ENCODE measurements around the gene ADGB. TPM values are rescaled to one million over a fixed set of nuclear protein-coding genes. Genes with fewer than 3 reads are reported as not detected.

Gene ADGB
- total and polyA plus RNA-seq, 2 of the 13 experiments (the other 11 are each of a cell fraction or from before 2014, with no cell fraction given), result not detected

DNA sequence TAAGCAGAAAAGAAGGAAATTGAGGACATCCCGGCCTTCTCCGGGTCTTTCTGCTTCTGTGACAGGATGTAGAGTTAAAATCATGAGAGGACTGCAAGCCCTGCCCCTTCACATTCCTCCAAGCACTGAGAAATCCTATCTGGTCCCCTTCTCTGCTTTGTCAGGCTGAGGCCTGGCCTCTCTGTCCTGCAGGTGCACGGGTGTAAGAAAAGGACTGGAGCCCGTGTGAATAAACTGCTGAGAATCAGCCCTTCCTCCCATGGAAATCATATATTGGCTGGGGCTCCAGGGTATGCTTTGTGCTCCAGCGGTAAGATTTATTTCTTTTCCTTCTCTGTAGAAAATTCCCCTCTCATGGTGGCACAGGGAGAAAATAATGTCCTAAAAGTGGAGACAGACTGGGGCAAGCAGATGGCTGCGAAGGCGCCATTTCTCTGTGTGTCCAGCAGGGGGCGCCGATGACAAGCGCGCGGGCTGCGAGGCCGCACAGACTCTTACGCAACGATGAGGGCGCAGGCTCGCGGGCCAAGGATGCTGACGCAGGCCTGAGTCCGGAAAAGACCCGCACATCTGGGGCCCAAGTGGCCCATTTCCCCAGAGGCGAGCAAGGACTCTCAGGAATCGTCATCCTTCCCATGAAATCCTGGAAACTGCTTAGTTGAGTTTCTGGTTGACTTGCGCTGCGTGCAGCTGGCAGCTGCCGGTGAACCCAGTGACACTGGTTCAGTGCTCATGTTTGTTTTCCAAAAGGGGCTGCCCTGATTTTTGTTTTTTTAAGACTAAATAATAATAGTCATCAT is 258.6 kb downstream of the ADGB start (continued):
- TF ChIP-seq GABPB1 (CRISPR knock-in tag; IDR thresholded peaks at IDR 0.05), result peak; percentile 74
- no peak for TF ChIP-seq ZNF543 (CRISPR knock-in tag; IDR thresholded peaks at IDR 0.05)
- TF ChIP-seq EP300 (IDR thresholded peaks at IDR 0.05; ENCODE audit: low read depth in 2 of 2, low read length in 2 of 2), result peak in 1 of 2 experiments; percentile 39; a peak in 1 of 4 replicates
- TF ChIP-seq EP300 (CRISPR knock-in tag; IDR thresholded peaks at IDR 0.05; ENCODE audit: borderline replicate concordance), result no peak
- TF ChIP-seq HDAC2 (CRISPR knock-in tag; IDR thresholded peaks at IDR 0.05), result peak; percentile 60
- TF ChIP-seq, protein P1, sequence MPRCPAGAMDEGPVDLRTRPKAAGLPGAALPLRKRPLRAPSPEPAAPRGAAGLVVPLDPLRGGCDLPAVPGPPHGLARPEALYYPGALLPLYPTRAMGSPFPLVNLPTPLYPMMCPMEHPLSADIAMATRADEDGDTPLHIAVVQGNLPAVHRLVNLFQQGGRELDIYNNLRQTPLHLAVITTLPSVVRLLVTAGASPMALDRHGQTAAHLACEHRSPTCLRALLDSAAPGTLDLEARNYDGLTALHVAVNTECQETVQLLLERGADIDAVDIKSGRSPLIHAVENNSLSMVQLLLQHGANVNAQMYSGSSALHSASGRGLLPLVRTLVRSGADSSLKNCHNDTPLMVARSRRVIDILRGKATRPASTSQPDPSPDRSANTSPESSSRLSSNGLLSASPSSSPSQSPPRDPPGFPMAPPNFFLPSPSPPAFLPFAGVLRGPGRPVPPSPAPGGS (CRISPR knock-in tag; IDR thresholded peaks at IDR 0.05), result no peak
- TF ChIP-seq, protein P2, sequence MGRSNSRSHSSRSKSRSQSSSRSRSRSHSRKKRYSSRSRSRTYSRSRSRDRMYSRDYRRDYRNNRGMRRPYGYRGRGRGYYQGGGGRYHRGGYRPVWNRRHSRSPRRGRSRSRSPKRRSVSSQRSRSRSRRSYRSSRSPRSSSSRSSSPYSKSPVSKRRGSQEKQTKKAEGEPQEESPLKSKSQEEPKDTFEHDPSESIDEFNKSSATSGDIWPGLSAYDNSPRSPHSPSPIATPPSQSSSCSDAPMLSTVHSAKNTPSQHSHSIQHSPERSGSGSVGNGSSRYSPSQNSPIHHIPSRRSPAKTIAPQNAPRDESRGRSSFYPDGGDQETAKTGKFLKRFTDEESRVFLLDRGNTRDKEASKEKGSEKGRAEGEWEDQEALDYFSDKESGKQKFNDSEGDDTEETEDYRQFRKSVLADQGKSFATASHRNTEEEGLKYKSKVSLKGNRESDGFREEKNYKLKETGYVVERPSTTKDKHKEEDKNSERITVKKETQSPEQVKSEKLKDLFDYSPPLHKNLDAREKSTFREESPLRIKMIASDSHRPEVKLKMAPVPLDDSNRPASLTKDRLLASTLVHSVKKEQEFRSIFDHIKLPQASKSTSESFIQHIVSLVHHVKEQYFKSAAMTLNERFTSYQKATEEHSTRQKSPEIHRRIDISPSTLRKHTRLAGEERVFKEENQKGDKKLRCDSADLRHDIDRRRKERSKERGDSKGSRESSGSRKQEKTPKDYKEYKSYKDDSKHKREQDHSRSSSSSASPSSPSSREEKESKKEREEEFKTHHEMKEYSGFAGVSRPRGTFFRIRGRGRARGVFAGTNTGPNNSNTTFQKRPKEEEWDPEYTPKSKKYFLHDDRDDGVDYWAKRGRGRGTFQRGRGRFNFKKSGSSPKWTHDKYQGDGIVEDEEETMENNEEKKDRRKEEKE (IDR thresholded peaks at IDR 0.05), result no peak
- TF ChIP-seq, protein P3, sequence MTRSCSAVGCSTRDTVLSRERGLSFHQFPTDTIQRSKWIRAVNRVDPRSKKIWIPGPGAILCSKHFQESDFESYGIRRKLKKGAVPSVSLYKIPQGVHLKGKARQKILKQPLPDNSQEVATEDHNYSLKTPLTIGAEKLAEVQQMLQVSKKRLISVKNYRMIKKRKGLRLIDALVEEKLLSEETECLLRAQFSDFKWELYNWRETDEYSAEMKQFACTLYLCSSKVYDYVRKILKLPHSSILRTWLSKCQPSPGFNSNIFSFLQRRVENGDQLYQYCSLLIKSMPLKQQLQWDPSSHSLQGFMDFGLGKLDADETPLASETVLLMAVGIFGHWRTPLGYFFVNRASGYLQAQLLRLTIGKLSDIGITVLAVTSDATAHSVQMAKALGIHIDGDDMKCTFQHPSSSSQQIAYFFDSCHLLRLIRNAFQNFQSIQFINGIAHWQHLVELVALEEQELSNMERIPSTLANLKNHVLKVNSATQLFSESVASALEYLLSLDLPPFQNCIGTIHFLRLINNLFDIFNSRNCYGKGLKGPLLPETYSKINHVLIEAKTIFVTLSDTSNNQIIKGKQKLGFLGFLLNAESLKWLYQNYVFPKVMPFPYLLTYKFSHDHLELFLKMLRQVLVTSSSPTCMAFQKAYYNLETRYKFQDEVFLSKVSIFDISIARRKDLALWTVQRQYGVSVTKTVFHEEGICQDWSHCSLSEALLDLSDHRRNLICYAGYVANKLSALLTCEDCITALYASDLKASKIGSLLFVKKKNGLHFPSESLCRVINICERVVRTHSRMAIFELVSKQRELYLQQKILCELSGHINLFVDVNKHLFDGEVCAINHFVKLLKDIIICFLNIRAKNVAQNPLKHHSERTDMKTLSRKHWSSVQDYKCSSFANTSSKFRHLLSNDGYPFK (CRISPR knock-in tag; IDR thresholded peaks at IDR 0.05; ENCODE audit: borderline replicate concordance), result peak; percentile 69; the same call in 1 of the 2 replicates
- TF ChIP-seq EZH2 (conservative IDR thresholded peaks at IDR 0.05; ENCODE audit: low read depth, low read length), result no peak
- TF ChIP-seq ZNF263 (CRISPR knock-in tag; IDR thresholded peaks at IDR 0.05), result no peak
- TF ChIP-seq SMARCC2 (IDR thresholded peaks at IDR 0.05), result no peak
- no peak for TF ChIP-seq NFE2L2 (IDR thresholded peaks at IDR 0.05; ENCODE audit: low read length)
- TF ChIP-seq STAT5B (CRISPR knock-in tag; IDR thresholded peaks at IDR 0.05), result peak; percentile 47; the same call in 1 of the 2 replicates
- TF ChIP-seq, protein P4, sequence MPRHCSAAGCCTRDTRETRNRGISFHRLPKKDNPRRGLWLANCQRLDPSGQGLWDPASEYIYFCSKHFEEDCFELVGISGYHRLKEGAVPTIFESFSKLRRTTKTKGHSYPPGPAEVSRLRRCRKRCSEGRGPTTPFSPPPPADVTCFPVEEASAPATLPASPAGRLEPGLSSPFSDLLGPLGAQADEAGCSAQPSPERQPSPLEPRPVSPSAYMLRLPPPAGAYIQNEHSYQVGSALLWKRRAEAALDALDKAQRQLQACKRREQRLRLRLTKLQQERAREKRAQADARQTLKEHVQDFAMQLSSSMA (CRISPR knock-in tag; IDR thresholded peaks at IDR 0.05), result no peak
- no peak for TF ChIP-seq FLYWCH1 (CRISPR knock-in tag; IDR thresholded peaks at IDR 0.05)
- TF ChIP-seq ZSCAN25 (CRISPR knock-in tag; IDR thresholded peaks at IDR 0.05), result no peak
- TF ChIP-seq ZNF557 (CRISPR knock-in tag; IDR thresholded peaks at IDR 0.05), result no peak
- no peak for TF ChIP-seq PRMT3 (CRISPR knock-in tag; IDR thresholded peaks at IDR 0.05; ENCODE audit: borderline replicate concordance, low read depth)
- no peak for TF ChIP-seq MTF2 (CRISPR knock-in tag; IDR thresholded peaks at IDR 0.05; ENCODE audit: borderline replicate concordance)
- 0 out of 2 replicates have a peak, but pooled peaks have one; percentile 21 for TF ChIP-seq TMF1 (CRISPR knock-in tag; IDR thresholded peaks at IDR 0.05; ENCODE audit: low read depth)

Data from HepG2 (cell line).